H1 (cell line): ENCODE results near the gene RFPL3. TPM values are rescaled to one million over a fixed set of nuclear protein-coding genes. Genes with fewer than 3 reads are reported as not detected.

Source experiments
- CTCF ChIA-PET: fragments of 300-600 bp; sonication (Branson Sonifier 250); formaldehyde crosslinking; loops from one replicate; lab custom pipeline; 2021; ENCODE audit not compliant: partially characterized antibody; lab: Charles Lee
- POLR2A ChIA-PET: fragments of 300-600 bp; sonication (Branson Sonifier 250); formaldehyde crosslinking; loops from one replicate; lab custom pipeline; 2021; ENCODE audit warnings: inconsistent platforms; ENCODE audit not compliant: partially characterized antibody; lab: Charles Lee
- DNase-seq, 2 experiments: peaks; one replicate each; pipeline versions ENCODE4 v3.0.0 to v3.0.0-alpha.2; 2010 to 2022; ENCODE audit warnings: low spot score in 2 of 2, low read depth in 1 of 2, mixed read lengths in 1 of 2
- FAIRE-seq: peaks from 2 replicates; lab custom pipeline; 2011; peaks lifted over from hg19 to GRCh38; lab: Jason Lieb, UNC
- H2AFZ ChIP-seq: 2 replicates; pipeline ENCODE4 v1.8.1; 2012; ENCODE audit warnings: low read length, inconsistent platforms
- H2AK5ac ChIP-seq: 2 replicates; pipeline ENCODE4 v1.6.1; 2013; ENCODE audit warnings: low read depth, low read length
- H2BK120ac ChIP-seq: replicated peaks from 2 replicates; pipeline ENCODE3; 2013; ENCODE audit warnings: low read depth, low read length, inconsistent platforms
- H2BK12ac ChIP-seq: 2 replicates; pipeline ENCODE4 v1.6.1; 2013; ENCODE audit warnings: low read depth, low read length
- H2BK15ac ChIP-seq: 2 replicates; pipeline ENCODE4 v1.6.1; 2013; ENCODE audit warnings: low read length
- H2BK20ac ChIP-seq: 2 replicates; pipeline ENCODE4 v1.6.1; 2013; ENCODE audit warnings: low read length
- H2BK5ac ChIP-seq: 2 replicates; pipeline ENCODE4 v1.6.1; 2013; ENCODE audit warnings: low read depth, low read length
- H3K14ac ChIP-seq: 2 replicates; pipeline ENCODE4 v1.6.1; 2013; ENCODE audit warnings: inconsistent platforms; ENCODE audit not compliant: insufficient read length
- H3K18ac ChIP-seq: 2 replicates; pipeline ENCODE4 v1.6.1; 2013; ENCODE audit warnings: low read length; ENCODE audit errors: extremely low read depth
- H3K23ac ChIP-seq: 2 replicates; pipeline ENCODE4 v1.6.1; 2013; ENCODE audit warnings: inconsistent platforms; ENCODE audit not compliant: insufficient read length
- H3K23me2 ChIP-seq: 2 replicates; pipeline ENCODE4 v1.6.1; 2013; ENCODE audit warnings: low read depth, low read length
- H3K27ac ChIP-seq: 2 replicates; pipeline ENCODE4 v1.6.1; 2011; ENCODE audit warnings: low read depth, low read length, inconsistent platforms
- H3K27me3 ChIP-seq, 4 experiments: replicated peaks in 1 of 4; 1 replicate in 1 of 4; 2 replicates in 3 of 4; pipeline versions ENCODE4 v1.6.1 to v1.8.1; 2011 to 2013; ENCODE audit warnings: low read length in 3 of 4, mild to moderate bottlenecking in 3 of 4, inconsistent platforms in 2 of 4, mixed read lengths in 2 of 4, moderate library complexity in 1 of 4; ENCODE audit not compliant: control insufficient read depth in 3 of 4, insufficient read depth in 3 of 4; ENCODE audit errors: extremely low read depth in 1 of 4
- H3K36me3 ChIP-seq, 4 experiments: 2 replicates each; pipeline versions ENCODE4 v1.6.1 to v1.8.1; 2011 to 2013; ENCODE audit warnings: mild to moderate bottlenecking in 4 of 4, low read length in 3 of 4, moderate library complexity in 2 of 4, control low read depth in 1 of 4, inconsistent platforms in 1 of 4; ENCODE audit not compliant: insufficient read depth in 4 of 4, control insufficient read depth in 2 of 4
- H3K4ac ChIP-seq: replicated peaks from 2 replicates; pipeline ENCODE3; 2013; ENCODE audit warnings: low read length, low read depth, mixed read lengths, inconsistent platforms; ENCODE audit not compliant: insufficient read length
- H3K4me1 ChIP-seq, 4 experiments: replicated peaks in 1 of 4; 1 replicate in 1 of 4; 2 replicates in 3 of 4; pipeline versions ENCODE4 v1.6.1 to v1.8.1; 2011 to 2013; ENCODE audit warnings: low read length in 3 of 4, inconsistent platforms in 2 of 4, mixed read lengths in 1 of 4; ENCODE audit not compliant: insufficient read depth in 4 of 4, control insufficient read depth in 3 of 4
- H3K4me2 ChIP-seq, 2 experiments: 2 replicates each; pipeline versions ENCODE4 v1.6.1 to v1.8.1; 2011 to 2013; ENCODE audit warnings: low read depth in 2 of 2, low read length in 2 of 2, control low read depth in 1 of 2, inconsistent platforms in 1 of 2, mild to moderate bottlenecking in 1 of 2; ENCODE audit not compliant: insufficient read depth in 1 of 2
- H3K4me3 ChIP-seq, 4 experiments: fragments of 200-600, 300-600 bp in 1 of 4; sonication (generic), shearing (Covaris generic), sonication (Bioruptor Twin) in 1 of 4; 2 replicates each; pipeline versions ENCODE4 v1.5.1 to v1.8.1; 2011 to 2016; ENCODE audit warnings: low read length in 4 of 4, low read depth in 3 of 4, control low read depth in 2 of 4, inconsistent platforms in 2 of 4, mild to moderate bottlenecking in 2 of 4, mixed read lengths in 1 of 4, moderate library complexity in 1 of 4; ENCODE audit not compliant: insufficient read depth in 2 of 4; ENCODE audit errors: extremely low read depth in 1 of 4
- H3K56ac ChIP-seq: replicated peaks from 2 replicates; pipeline ENCODE3; 2013; ENCODE audit warnings: low read depth, mild to moderate bottlenecking, mixed read lengths, low read length, inconsistent platforms; ENCODE audit not compliant: insufficient read length
- H3K79me1 ChIP-seq: 2 replicates; pipeline ENCODE4 v1.6.1; 2013; ENCODE audit warnings: low read depth, low read length, control low read depth
- H3K79me2 ChIP-seq, 2 experiments: 2 replicates each; pipeline versions ENCODE4 v1.6.1 to v1.8.1; 2012 to 2013; ENCODE audit warnings: low read length in 2 of 2, mild to moderate bottlenecking in 2 of 2, inconsistent platforms in 1 of 2; ENCODE audit not compliant: insufficient read depth in 2 of 2, control insufficient read depth in 1 of 2
- H3K9ac ChIP-seq, 4 experiments: replicated peaks in 1 of 4; 1 replicate in 1 of 4; 2 replicates in 3 of 4; pipeline versions ENCODE4 v1.6.1 to v1.8.1; 2011 to 2013; ENCODE audit warnings: low read depth in 3 of 4, low read length in 3 of 4, control low read depth in 2 of 4, mild to moderate bottlenecking in 2 of 4, moderate library complexity in 2 of 4, inconsistent platforms in 1 of 4; ENCODE audit errors: extremely low read depth in 1 of 4
- H3K9me3 ChIP-seq, 2 experiments: 2 replicates each; pipeline versions ENCODE4 v1.6.1 to v1.8.1; 2012 to 2013; ENCODE audit warnings: mild to moderate bottlenecking in 2 of 2, moderate library complexity in 2 of 2, control low read depth in 1 of 2, inconsistent platforms in 1 of 2, low read depth in 1 of 2, low read length in 1 of 2, mixed read lengths in 1 of 2; ENCODE audit not compliant: insufficient read depth in 2 of 2
- H4K20me1 ChIP-seq, 2 experiments: replicated peaks in 1 of 2; 2 replicates each; pipeline versions ENCODE3 to v1.8.1; 2011 to 2013; ENCODE audit warnings: inconsistent platforms in 2 of 2, low read length in 2 of 2, mild to moderate bottlenecking in 1 of 2; ENCODE audit not compliant: insufficient read depth in 2 of 2, control insufficient read depth in 1 of 2
- H4K5ac ChIP-seq: 2 replicates; pipeline ENCODE4 v1.6.1; 2013; ENCODE audit warnings: low read length, low read depth, mixed read lengths, inconsistent platforms; ENCODE audit not compliant: insufficient read length
- H4K8ac ChIP-seq: 2 replicates; pipeline ENCODE4 v1.8.0; 2013; ENCODE audit warnings: mild to moderate bottlenecking, moderate library complexity, low read length, inconsistent platforms; ENCODE audit not compliant: insufficient read depth; ENCODE audit errors: extremely low read depth
- H4K91ac ChIP-seq: replicated peaks from 2 replicates; pipeline ENCODE3; 2013; ENCODE audit warnings: low read length, mixed read lengths, inconsistent platforms; ENCODE audit not compliant: insufficient read length
- HDAC6 ChIP-seq: IDR thresholded peaks from one replicate; pipeline ENCODE4 v1.7.1; 2012; ENCODE audit warnings: low read depth, mild to moderate bottlenecking, inconsistent platforms, low read length, moderate library complexity
- WGBS, 2 experiments: shearing (Covaris generic) in 1 of 2; methylation state at CpG; one replicate each; pipeline versions ENCODE4 v1.1.6 to v1.1.7; 2013 to 2015; ENCODE audit warnings: low lambda C conversion rate in 2 of 2, mixed read lengths in 2 of 2, inconsistent platforms in 1 of 2, low coverage in 1 of 2, missing lambda C conversion rate in 1 of 2; ENCODE audit not compliant: insufficient replicate concordance in 2 of 2, insufficient coverage in 1 of 2, insufficient read length in 1 of 2; ENCODE audit errors: extremely low coverage in 1 of 2, missing lambda C conversion rate in 1 of 2; 5-methylcytosine and 5-hydroxymethylcytosine counted together
- polyA plus RNA-seq, 7 experiments: library from polyadenylated mRNA; depleted of rRNA in 3 of 7; stranded (reverse) in 5 of 7; unstranded in 2 of 7; fragments of >200 nt in 5 of 7; fragments of 200-250 nt in 2 of 7; gene quantifications; 1 replicate in 5 of 7; 2 replicates in 1 of 7; 4 replicates in 1 of 7; pipeline versions ENCODE4 v1.2.1 to v1.2.3, GENCODE V29; 2011 to 2013; ENCODE audit warnings: missing spikeins in 2 of 7, mixed read lengths in 2 of 7
- total RNA-seq: library from RNA; stranded (reverse); fragmentation: NEBNext Ultra II Directional; extraction: Animal tissue kit (Norgen Biotek cat#: 25700); gene quantifications from 2 replicates; pipeline ENCODE4 v1.2.1, GENCODE V29; 2021
- TF ChIP-seq, protein P1 (sequence below): IDR thresholded peaks from 2 replicates; pipeline ENCODE4 v1.6.1; 2012; ENCODE audit warnings: inconsistent platforms

Gene RFPL3
- total and polyA plus RNA-seq, 2 of the 8 experiments (the other 6 are each of a cell fraction or from before 2014, with no cell fraction given): 0.08 to 0.24 TPM

DNA sequence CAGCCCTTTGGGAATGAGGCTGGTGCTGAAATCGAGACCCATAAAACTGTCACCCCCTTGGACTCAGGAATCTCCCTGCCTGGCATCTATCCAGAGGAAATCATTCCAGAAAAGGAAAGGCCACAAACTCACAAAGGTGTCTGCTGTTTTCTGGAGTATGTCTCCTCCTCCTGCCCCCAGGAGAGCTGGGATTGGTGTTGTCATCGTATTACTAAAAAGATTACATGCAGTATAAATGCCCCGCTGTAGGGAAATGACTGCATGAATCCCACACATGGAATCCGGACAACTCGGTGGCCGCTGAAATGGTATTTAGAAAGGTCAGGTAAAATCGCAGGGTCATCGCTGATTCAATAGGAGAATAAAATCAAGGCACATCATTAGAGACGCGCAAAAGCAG, 18.9 kb upstream of the RFPL3 start:
- FAIRE-seq: no peak
- no peak overlapping the region for H3K9ac ChIP-seq
- TF ChIP-seq, protein P1, sequence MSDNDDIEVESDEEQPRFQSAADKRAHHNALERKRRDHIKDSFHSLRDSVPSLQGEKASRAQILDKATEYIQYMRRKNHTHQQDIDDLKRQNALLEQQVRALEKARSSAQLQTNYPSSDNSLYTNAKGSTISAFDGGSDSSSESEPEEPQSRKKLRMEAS: no peak
- TF ChIP-seq HDAC6: no peak
- no peak overlapping the region for H3K14ac ChIP-seq
- H3K79me2 ChIP-seq: no peaks in the 10 kb centered on the region
- ChIA-PET POLR2A (interaction anchor here (2.0 kb wide), 1 partner anchor 16 kb away, joined by 4 read pairs; no protein-coding TSS in a partner anchor), CTCF (interaction anchor here (0.6 to 1.5 kb wide), 4 partner anchors 10 to 490 kb away, joined by 3 to 4 read pairs (median 3); no protein-coding TSS in a partner anchor)
- H3K27ac ChIP-seq: no peak overlapping the region
- peaks cover 4 to 13% (median 6%) of the 10 kb centered on the region in 4 experiments; a peak in 5 of 7 replicates for H3K4me1 ChIP-seq
- H3K9me3 ChIP-seq: no peaks in the 10 kb centered on the region
- H3K4me2 ChIP-seq: no peak overlapping the region
- H2AFZ ChIP-seq: no peak overlapping the region
- 91% methylated on average over 10 of the region's 10 CpGs; no CpG with 5 or more reads in 1 of the 2 experiments for WGBS, 2 experiments
- H2BK120ac ChIP-seq: no peak overlapping the region
- H3K79me1 ChIP-seq: 0 out of 2 replicates have a peak, but pooled peaks cover 1% of the 10 kb centered on the region
- no peak overlapping the region for H4K91ac ChIP-seq
- no peak for DNase-seq
- H3K56ac ChIP-seq: no peak overlapping the region
- H2BK15ac ChIP-seq: no peak overlapping the region
- no peak overlapping the region for H3K18ac ChIP-seq
- no peak overlapping the region for H2BK5ac ChIP-seq
- no peak overlapping the region for H4K5ac ChIP-seq
- H2AK5ac ChIP-seq: no peak overlapping the region
- H2BK12ac ChIP-seq: no peak overlapping the region
- H3K23me2 ChIP-seq: peaks cover 2% of the 10 kb centered on the region; the same call in 1 of the 2 replicates
- H3K27me3 ChIP-seq: peaks cover 0 to under 1% (median 0%) of the 10 kb centered on the region in 4 experiments; a peak in 1 of 7 replicates
- no peak overlapping the region for H3K4ac ChIP-seq
- peaks cover 0 to 3% of the 10 kb centered on the region in 2 experiments for H4K20me1 ChIP-seq
- H3K36me3 ChIP-seq: no peaks in the 10 kb centered on the region
- H2BK20ac ChIP-seq: no peak overlapping the region
- H3K4me3 ChIP-seq: no peak overlapping the region
- H4K8ac ChIP-seq: no peak overlapping the region
- no peak overlapping the region for H3K23ac ChIP-seq
